Measurements from ENCODE around the gene AGAP2. TPM values are rescaled to one million over a fixed set of nuclear protein-coding genes. Genes with fewer than 3 reads are reported as not detected.

AGAP2 gene
- 10 to 100 TPM in 1 of 3 donors, 1 to 10 TPM in 2; 1.4 to 10.5 (median 3.2) TPM for polyA plus RNA-seq

DNA sequence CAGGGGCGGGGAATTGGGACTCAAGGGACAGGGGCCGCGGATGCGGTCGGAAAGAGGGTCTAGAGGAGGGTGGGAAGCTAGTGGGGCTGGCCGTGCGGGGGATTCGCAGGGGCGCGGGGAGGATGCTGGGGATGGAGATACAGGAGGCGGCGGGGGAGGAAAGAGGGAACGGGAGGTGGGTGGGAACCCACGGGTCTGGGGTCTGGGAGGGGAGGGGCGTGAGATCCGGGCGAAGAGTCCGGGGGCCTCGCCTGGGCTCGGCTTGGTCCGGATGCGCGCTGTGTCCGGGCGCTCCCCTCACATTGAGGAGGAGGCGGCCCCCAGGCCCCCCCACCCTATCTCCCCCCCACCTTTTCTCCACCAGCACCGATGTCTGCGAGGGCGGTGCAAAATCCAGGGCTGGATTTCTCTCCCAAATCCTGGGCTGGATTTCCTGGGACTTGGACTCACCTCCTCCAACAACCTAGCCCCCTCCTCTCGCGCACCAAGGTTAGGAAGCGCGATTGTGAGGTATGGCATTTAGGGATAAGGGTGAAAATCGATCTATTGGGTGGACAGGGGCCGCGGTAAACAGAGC is at the start of gene AGAP2:
Gene AGAP2 (minus strand): TSS at position 82 of the 577 bp plus-strand sequence. CDS start 496 bp downstream, outside the sequence.
- no peaks in the 10 kb centered on the region for H3K9me3 Mint-ChIP-seq
- H3K27me3 Mint-ChIP-seq (ENCODE audit: low read depth in 3 of 3) = peaks cover 11 to 16% (median 14%) of the 10 kb centered on the region in 3 donors
- DNase-seq = no peak
- H3K36me3 Mint-ChIP-seq = peaks cover 4 to 12% (median 7%) of the 10 kb centered on the region in 3 donors
- H3K27ac Mint-ChIP-seq = peak within 1 kb of the TSS; percentile 76 to 96 (median 85)
- peak within 1 kb of the TSS; percentile 30 to 74 (median 68) for H3K4me3 Mint-ChIP-seq
- peaks cover 49 to 58% of the 10 kb centered on the region in 2 donors for H3K4me1 Mint-ChIP-seq

- DNase-seq = no peak
- H3K27me3 Mint-ChIP-seq (ENCODE audit: low read depth in 3 of 3) = peaks cover 9 to 16% (median 10%) of the 10 kb centered on the region in 3 donors
- peak overlapping the region; percentile 43 to 84 (median 62) for H3K27ac Mint-ChIP-seq
- H3K9me3 Mint-ChIP-seq = no peaks in the 10 kb centered on the region
- H3K4me1 Mint-ChIP-seq = peaks cover 27 to 33% of the 10 kb centered on the region in 2 donors
- H3K4me3 Mint-ChIP-seq = peak overlapping the region; percentile 76 to 81 (median 80)
- peaks cover 0 to 16% (median 4%) of the 10 kb centered on the region in 3 donors for H3K36me3 Mint-ChIP-seq
Measured at GRCh38 chr12:57783861-57784260, 45.3 kb upstream of the AGAP2 start.

- Mint-ChIP-seq H3K27me3 (ENCODE audit: low read depth in 3 of 3) (peaks cover 9 to 18% (median 10%) of the 10 kb centered on the region in 3 donors), H3K27ac (peak overlapping the region; percentile 97 to 99 (median 98)), H3K36me3 (peaks cover 2 to 15% (median 4%) of the 10 kb centered on the region in 3 donors), H3K9me3 (no peaks in the 10 kb centered on the region), H3K4me1 (peaks cover 27 to 33% of the 10 kb centered on the region in 2 donors), H3K4me3 (peak overlapping the region; percentile 98 to 100 (median 99))
- no peak for DNase-seq
Measured at GRCh38 chr12:57783466-57783801, 44.9 kb upstream of the AGAP2 start.

DNA sequence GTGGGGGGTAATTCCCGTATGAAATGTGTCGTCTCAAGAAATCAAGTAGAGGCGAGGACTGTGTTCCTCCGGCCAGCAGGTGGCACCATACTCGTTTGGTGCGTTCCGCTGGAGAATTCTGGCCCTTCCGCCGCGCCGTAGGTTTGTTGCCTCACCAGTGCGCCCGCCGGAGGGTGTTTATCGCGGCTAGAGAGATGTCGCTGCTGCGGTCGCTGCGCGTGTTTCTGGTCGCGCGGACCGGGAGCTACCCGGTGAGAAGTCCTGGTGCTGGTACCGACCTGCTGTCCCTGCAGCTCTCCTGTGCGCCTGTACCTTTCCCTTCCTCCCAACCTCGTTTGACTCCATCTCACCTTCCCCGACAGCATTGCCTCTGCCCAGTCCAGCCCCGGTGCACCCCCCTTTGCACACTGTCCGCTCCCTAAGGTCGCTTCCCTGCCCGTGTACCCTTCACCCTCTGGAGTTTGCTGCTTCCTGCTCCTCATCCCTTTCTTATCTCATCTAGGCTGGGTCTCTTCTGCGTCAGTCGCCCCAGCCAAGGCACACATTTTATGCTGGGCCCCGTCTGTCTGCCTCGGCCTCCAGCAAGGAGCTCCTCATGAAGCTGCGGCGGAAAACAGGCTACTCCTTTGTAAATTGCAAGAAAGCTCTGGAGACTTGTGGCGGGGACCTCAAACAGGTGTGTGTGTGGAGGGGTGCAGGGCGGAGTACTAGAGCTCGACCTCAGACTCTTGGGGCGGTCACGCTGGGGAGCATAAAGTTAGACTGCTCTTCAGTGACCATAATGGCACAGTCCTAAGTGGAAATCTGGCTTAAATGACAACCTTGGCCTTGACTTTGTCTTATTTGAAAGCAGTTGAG is 44.3 kb upstream of the AGAP2 start, which contains the start of gene TSFM:
Gene TSFM (plus strand): TSS at position 180 of the 858 bp plus-strand sequence. CDS start 15 bp downstream, at position 195.
- peaks cover 27 to 33% of the 10 kb centered on the region in 2 donors for H3K4me1 Mint-ChIP-seq
- H3K36me3 Mint-ChIP-seq = peaks cover 4 to 13% (median 6%) of the 10 kb centered on the region in 3 donors
- peak; percentile 94 to 95 (median 94) for DNase-seq
- peak within 1 kb of the TSS; percentile 98 to 100 (median 99) for H3K4me3 Mint-ChIP-seq
- H3K27me3 Mint-ChIP-seq (ENCODE audit: low read depth in 3 of 3) = peaks cover 9 to 19% (median 10%) of the 10 kb centered on the region in 3 donors
- H3K27ac Mint-ChIP-seq = peak within 1 kb of the TSS; percentile 97 to 99 (median 98)
- no peaks in the 10 kb centered on the region for H3K9me3 Mint-ChIP-seq

- Mint-ChIP-seq H3K4me1 (peaks cover 27 to 33% of the 10 kb centered on the region in 2 donors), H3K9me3 (no peaks in the 10 kb centered on the region), H3K36me3 (peaks cover 4 to 11% (median 7%) of the 10 kb centered on the region in 3 donors), H3K27me3 (ENCODE audit: low read depth in 3 of 3) (peaks cover 9 to 20% (median 10%) of the 10 kb centered on the region in 3 donors), H3K27ac (peak overlapping the region; percentile 97 to 99 (median 98)), H3K4me3 (peak overlapping the region; percentile 98 to 100 (median 99))
- DNase-seq = no peak
Measured at GRCh38 chr12:57782243-57782607, 43.7 kb upstream of the AGAP2 start.

GRCh38 chr12:57781801-57782200 is 43.3 kb upstream of the AGAP2 start:
- no peak for DNase-seq
- H3K4me3 Mint-ChIP-seq = peak overlapping the region in 3 of 5 donors; percentile 37 to 44 (median 41)
- peaks cover 4 to 11% (median 7%) of the 10 kb centered on the region in 3 donors for H3K36me3 Mint-ChIP-seq
- no peaks in the 10 kb centered on the region for H3K9me3 Mint-ChIP-seq
- peaks cover 9 to 21% (median 10%) of the 10 kb centered on the region in 3 donors for H3K27me3 Mint-ChIP-seq (ENCODE audit: low read depth in 3 of 3)
- H3K27ac Mint-ChIP-seq = peak overlapping the region; percentile 26 to 99 (median 98)
- H3K4me1 Mint-ChIP-seq = peaks cover 27 to 33% of the 10 kb centered on the region in 2 donors

- peaks cover under 1 to 12% (median 3%) of the 10 kb centered on the region in 3 donors for H3K36me3 Mint-ChIP-seq
- DNase-seq = no peak
- peak overlapping the region in 5 of 6 donors; percentile 17 to 99 (median 98) for H3K27ac Mint-ChIP-seq
- peaks cover 27 to 33% of the 10 kb centered on the region in 2 donors for H3K4me1 Mint-ChIP-seq
- H3K27me3 Mint-ChIP-seq (ENCODE audit: low read depth in 3 of 3) = peaks cover 9 to 21% (median 10%) of the 10 kb centered on the region in 3 donors
- no peaks in the 10 kb centered on the region for H3K9me3 Mint-ChIP-seq
- peak overlapping the region in 2 of 5 donors; percentile 41 to 44 for H3K4me3 Mint-ChIP-seq
Measured at GRCh38 chr12:57781244-57781643, 42.7 kb upstream of the AGAP2 start.

DNA sequence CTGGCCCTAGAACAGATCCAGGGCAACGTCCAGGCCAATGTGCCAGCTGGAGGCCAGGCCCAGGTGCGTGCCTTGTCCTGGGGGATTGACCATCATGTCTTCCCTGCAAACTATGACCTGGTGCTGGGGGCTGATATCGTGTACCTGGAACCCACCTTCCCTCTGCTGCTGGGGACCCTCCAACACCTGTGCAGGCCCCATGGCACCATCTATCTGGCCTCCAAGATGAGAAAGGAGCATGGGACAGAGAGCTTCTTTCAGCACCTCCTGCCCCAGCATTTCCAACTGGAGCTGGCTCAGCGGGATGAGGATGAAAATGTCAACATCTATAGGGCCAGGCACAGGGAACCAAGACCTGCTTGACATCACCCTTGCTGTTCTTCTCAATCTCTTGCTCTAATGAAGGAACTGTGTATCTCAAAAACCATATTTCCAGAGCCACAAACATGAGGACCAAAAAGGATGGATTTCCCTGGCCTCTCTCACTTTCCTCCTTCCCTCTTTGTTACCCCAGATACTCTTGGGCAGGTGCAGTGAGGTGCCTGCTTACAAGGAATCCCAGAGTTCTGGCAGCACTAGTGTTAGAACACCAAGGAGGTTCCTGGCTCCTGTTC is 41.8 kb upstream of the AGAP2 start:
- peaks cover 27 to 33% of the 10 kb centered on the region in 2 donors for H3K4me1 Mint-ChIP-seq
- peaks cover 9 to 21% (median 12%) of the 10 kb centered on the region in 3 donors for H3K27me3 Mint-ChIP-seq (ENCODE audit: low read depth in 3 of 3)
- H3K4me3 Mint-ChIP-seq = no peak overlapping the region
- H3K36me3 Mint-ChIP-seq = peaks cover 0 to 16% (median 2%) of the 10 kb centered on the region in 3 donors
- peak overlapping the region in 3 of 6 donors; percentile 22 to 99 (median 67) for H3K27ac Mint-ChIP-seq
- no peak for DNase-seq
- H3K9me3 Mint-ChIP-seq = no peaks in the 10 kb centered on the region

GRCh38 chr12:57779736-57780135 is 41.2 kb upstream of the AGAP2 start:
- no peak overlapping the region for H3K27ac Mint-ChIP-seq
- no peaks in the 10 kb centered on the region for H3K9me3 Mint-ChIP-seq
- peaks cover 27 to 33% of the 10 kb centered on the region in 2 donors for H3K4me1 Mint-ChIP-seq
- DNase-seq = no peak
- no peak overlapping the region for H3K4me3 Mint-ChIP-seq
- peaks cover 9 to 21% (median 12%) of the 10 kb centered on the region in 3 donors for H3K27me3 Mint-ChIP-seq (ENCODE audit: low read depth in 3 of 3)
- peaks cover 0 to 16% (median 2%) of the 10 kb centered on the region in 3 donors for H3K36me3 Mint-ChIP-seq

DNA sequence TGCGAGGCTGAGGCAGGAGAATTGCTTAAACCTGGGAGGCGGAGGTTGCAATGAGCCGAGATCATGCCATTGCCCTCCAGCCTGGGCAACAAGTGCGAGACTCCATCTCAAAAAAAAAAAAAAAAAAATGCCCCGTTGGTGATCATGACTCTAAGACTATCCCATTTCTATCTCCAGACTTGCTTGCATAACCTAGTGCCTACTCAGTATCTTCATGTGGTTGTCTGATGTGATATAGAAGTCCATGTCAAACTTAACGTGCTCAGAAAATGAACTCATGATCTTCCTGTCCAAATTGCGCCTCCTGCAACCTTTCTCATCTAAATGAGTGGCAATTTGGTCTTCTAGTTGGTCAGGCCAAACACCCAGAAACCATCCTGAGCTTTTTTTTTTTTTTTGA is 39.4 kb upstream of the AGAP2 start:
- Mint-ChIP-seq H3K4me3 (no peak overlapping the region), H3K36me3 (peaks cover 0 to 16% (median 2%) of the 10 kb centered on the region in 3 donors), H3K4me1 (peaks cover 18 to 22% of the 10 kb centered on the region in 2 donors), H3K9me3 (no peaks in the 10 kb centered on the region), H3K27me3 (ENCODE audit: low read depth in 3 of 3) (peaks cover 5 to 14% (median 9%) of the 10 kb centered on the region in 3 donors), H3K27ac (no peak overlapping the region)
- no peak for DNase-seq

DNA sequence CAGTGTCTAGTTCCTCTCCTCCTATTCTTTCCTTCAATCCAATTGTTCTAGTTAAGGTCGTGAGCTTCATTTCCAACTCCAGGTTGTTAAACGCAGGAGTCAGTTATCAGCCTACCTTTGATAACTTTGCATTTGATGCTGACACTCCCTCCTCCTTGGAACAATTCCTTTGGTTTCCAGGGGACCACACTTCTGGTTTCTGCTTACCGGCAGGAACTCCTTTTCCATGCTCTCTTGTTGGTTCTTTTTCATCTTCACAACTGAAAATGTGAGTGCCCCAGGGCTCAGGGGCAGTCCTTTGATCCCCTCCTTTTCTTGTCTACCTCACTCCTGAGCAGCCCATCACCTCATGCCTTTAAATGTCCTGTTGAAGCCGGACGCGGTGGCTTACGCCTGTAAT is 38.8 kb upstream of the AGAP2 start:
- Mint-ChIP-seq H3K4me1 (peaks cover 15 to 19% of the 10 kb centered on the region in 2 donors), H3K4me3 (no peak overlapping the region), H3K36me3 (peaks cover 0 to 16% (median 2%) of the 10 kb centered on the region in 3 donors), H3K27me3 (ENCODE audit: low read depth in 3 of 3) (peaks cover 0 to 8% (median 4%) of the 10 kb centered on the region in 3 donors), H3K9me3 (no peaks in the 10 kb centered on the region), H3K27ac (peak overlapping the region in 1 of 6 donors; percentile 54)
- no peak for DNase-seq

DNA sequence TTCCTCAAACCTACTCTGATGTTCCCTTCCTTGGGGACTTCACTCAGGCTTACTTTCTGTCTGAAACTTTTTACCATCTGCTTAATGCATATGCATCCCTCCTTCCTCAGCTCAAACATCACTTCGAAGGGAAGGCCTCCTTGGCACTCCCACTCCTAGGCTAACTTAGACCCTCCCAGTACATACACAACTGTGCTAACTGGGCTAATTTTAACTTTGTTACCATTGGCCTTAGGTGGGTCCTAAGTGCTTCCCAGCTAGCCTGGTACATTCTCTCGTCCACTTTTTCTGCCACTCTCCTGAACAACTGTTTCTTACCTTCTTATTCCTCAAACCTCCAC is 37.7 kb upstream of the AGAP2 start:
- no peaks in the 10 kb centered on the region for H3K9me3 Mint-ChIP-seq

DNA sequence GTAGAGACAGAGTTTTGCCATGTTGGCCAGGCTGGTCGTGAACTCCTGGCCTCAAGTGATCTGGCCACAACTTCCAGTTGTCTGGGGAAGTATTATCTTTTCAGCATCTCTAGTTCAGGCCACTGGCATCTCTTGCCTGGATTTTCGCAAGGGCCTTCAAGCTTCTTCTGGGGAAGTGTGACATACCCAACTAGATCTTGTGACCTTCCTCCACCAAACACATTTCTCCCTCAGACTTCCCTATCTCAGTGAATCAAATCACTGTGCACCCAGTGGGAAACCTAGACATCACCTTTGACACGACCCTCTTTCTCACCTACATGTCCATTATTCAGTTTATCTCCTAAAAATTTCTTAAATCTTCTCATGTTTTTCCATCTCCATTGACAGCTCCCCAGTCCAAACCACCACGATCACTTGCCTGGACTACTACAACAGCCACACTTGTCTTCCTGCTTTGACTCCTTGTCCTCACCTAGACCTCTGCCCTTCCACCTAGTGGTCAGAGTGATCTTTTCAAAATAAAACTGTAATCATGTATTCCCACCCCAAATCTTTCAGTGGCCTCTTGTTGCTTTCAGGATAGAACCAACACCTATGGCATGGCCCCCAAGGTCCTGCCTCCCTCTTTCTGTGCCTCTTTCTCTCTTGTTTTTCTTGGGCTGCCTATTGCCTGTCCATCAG is 37.2 kb upstream of the AGAP2 start:
- Mint-ChIP-seq H3K27ac (peak overlapping the region in 2 of 6 donors; percentile 13 to 14), H3K4me3 (peak overlapping the region in 1 of 5 donors; percentile 7), H3K9me3 (no peaks in the 10 kb centered on the region), H3K4me1 (peaks cover 11 to 17% of the 10 kb centered on the region in 2 donors), H3K36me3 (peaks cover 0 to 16% (median 2%) of the 10 kb centered on the region in 3 donors), H3K27me3 (ENCODE audit: low read depth in 3 of 3) (peaks cover 5 to 8% (median 6%) of the 10 kb centered on the region in 3 donors)
- no peak for DNase-seq

More for the DNA sequence above, 37.7 kb upstream of the AGAP2 start:
- peaks cover 0 to 16% (median 2%) of the 10 kb centered on the region in 3 donors for H3K36me3 Mint-ChIP-seq
- peak overlapping the region in 1 of 6 donors; percentile 56 for H3K27ac Mint-ChIP-seq
- no peak for DNase-seq
- H3K4me1 Mint-ChIP-seq = peaks cover 11 to 17% of the 10 kb centered on the region in 2 donors
- peaks cover 5 to 8% (median 6%) of the 10 kb centered on the region in 3 donors for H3K27me3 Mint-ChIP-seq (ENCODE audit: low read depth in 3 of 3)
- H3K4me3 Mint-ChIP-seq = peak overlapping the region in 1 of 5 donors; percentile 16
